ENCODE results near the gene ERP44. TPM values are rescaled to one million over a fixed set of nuclear protein-coding genes. Genes with fewer than 3 reads are reported as not detected.

Gene ERP44
- total RNA-seq, 1 donor from 2014 or later, result 18.0 TPM

DNA sequence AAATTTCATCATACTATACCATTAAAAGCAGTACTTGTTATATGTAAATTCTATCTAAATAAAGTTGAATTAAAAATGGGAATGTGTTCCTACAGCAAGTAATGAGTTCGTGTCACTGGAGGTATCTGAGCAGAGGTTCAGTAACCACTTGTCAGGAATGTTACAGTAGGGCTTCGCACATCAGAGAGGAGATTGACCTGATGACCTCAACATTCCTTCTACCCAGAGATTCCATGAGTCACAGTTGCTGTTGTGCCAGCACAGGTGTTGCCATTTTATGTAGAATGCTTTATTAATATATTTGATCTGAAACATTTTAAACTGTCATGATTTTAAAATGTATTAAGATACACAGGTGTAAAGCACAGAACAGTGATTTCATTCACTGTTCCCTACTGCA lies 132.1 kb downstream of the ERP44 start:
- Histone ChIP-seq H3K4me3 (no peak overlapping the region), H3K27ac (peak overlapping the region; percentile 1), H3K9me3 (ENCODE audit: low read depth) (no peaks in the 10 kb centered on the region), H3K4me1 (peaks cover 33% of the 10 kb centered on the region), H3K9ac (no peak overlapping the region), H3K27me3 (no peaks in the 10 kb centered on the region), H3F3A (ENCODE audit: low read depth) (peaks cover 22% of the 10 kb centered on the region), H3K79me2 (ENCODE audit: low read depth) (no peaks in the 10 kb centered on the region), H2AFZ (replicated peaks) (no peak overlapping the region), H3K4me2 (peak overlapping the region; percentile 7), H3K36me3 (no peaks in the 10 kb centered on the region), H4K20me1 (ENCODE audit: low read depth) (no peaks in the 10 kb centered on the region)
- Mint-ChIP-seq H3K27ac (no peak overlapping the region), H3K4me1 (peaks cover 27% of the 10 kb centered on the region), H3K36me3 (peaks cover 11% of the 10 kb centered on the region), H3K27me3 (ENCODE audit: insufficient read depth, low read depth) (no peaks in the 10 kb centered on the region), H3K9me3 (no peaks in the 10 kb centered on the region), H3K4me3 (no peak overlapping the region)
- no peak for TF ChIP-seq EZH2 (IDR thresholded peaks at IDR 0.05)
- TF ChIP-seq EZH2phosphoT487 (IDR thresholded peaks at IDR 0.05), result no peak
- no peak for TF ChIP-seq CTCF (IDR thresholded peaks at IDR 0.05)
- DNase-seq (ENCODE audit: low spot score), result peak; percentile 51

GRCh38 chr9:99966001-99966400 lies 132.8 kb downstream of the ERP44 start:
- Histone ChIP-seq H3K27me3 (no peaks in the 10 kb centered on the region), H3K27ac (no peak overlapping the region), H3K9me3 (ENCODE audit: low read depth) (no peaks in the 10 kb centered on the region), H4K20me1 (ENCODE audit: low read depth) (no peaks in the 10 kb centered on the region), H2AFZ (replicated peaks) (no peak overlapping the region), H3K4me2 (peak overlapping the region; percentile 7), H3K36me3 (no peaks in the 10 kb centered on the region), H3F3A (ENCODE audit: low read depth) (peaks cover 22% of the 10 kb centered on the region), H3K79me2 (ENCODE audit: low read depth) (no peaks in the 10 kb centered on the region), H3K9ac (no peak overlapping the region), H3K4me1 (peaks cover 33% of the 10 kb centered on the region), H3K4me3 (no peak overlapping the region)
- no peak for TF ChIP-seq CTCF (IDR thresholded peaks at IDR 0.05)
- no peak for TF ChIP-seq EZH2phosphoT487 (IDR thresholded peaks at IDR 0.05)
- TF ChIP-seq EZH2 (IDR thresholded peaks at IDR 0.05), result no peak
- H3K4me3 Mint-ChIP-seq, result no peak overlapping the region
- no peaks in the 10 kb centered on the region for H3K27me3 Mint-ChIP-seq (ENCODE audit: insufficient read depth, low read depth)
- DNase-seq (ENCODE audit: low spot score), result no peak
- H3K4me1 Mint-ChIP-seq, result peaks cover 27% of the 10 kb centered on the region
- no peaks in the 10 kb centered on the region for H3K9me3 Mint-ChIP-seq
- no peak overlapping the region for H3K27ac Mint-ChIP-seq
- peaks cover 11% of the 10 kb centered on the region for H3K36me3 Mint-ChIP-seq

- Histone ChIP-seq H3F3A (ENCODE audit: low read depth) (peaks cover 22% of the 10 kb centered on the region), H4K20me1 (ENCODE audit: low read depth) (no peaks in the 10 kb centered on the region), H3K4me3 (no peak overlapping the region), H3K4me2 (no peak overlapping the region), H3K9ac (no peak overlapping the region), H3K36me3 (no peaks in the 10 kb centered on the region), H3K4me1 (peaks cover 33% of the 10 kb centered on the region), H3K9me3 (ENCODE audit: low read depth) (no peaks in the 10 kb centered on the region), H3K27ac (no peak overlapping the region), H2AFZ (replicated peaks) (no peak overlapping the region), H3K79me2 (ENCODE audit: low read depth) (no peaks in the 10 kb centered on the region), H3K27me3 (no peaks in the 10 kb centered on the region)
- TF ChIP-seq EZH2phosphoT487 (IDR thresholded peaks at IDR 0.05) (no peak), CTCF (IDR thresholded peaks at IDR 0.05) (no peak), EZH2 (IDR thresholded peaks at IDR 0.05) (no peak)
- no peak for DNase-seq (ENCODE audit: low spot score)
- H3K4me3 Mint-ChIP-seq, result no peak overlapping the region
- no peaks in the 10 kb centered on the region for H3K9me3 Mint-ChIP-seq
- H3K4me1 Mint-ChIP-seq, result peaks cover 27% of the 10 kb centered on the region
- no peak overlapping the region for H3K27ac Mint-ChIP-seq
- no peaks in the 10 kb centered on the region for H3K27me3 Mint-ChIP-seq (ENCODE audit: insufficient read depth, low read depth)
- peaks cover 10% of the 10 kb centered on the region for H3K36me3 Mint-ChIP-seq
These were observed 134.5 kb downstream of the ERP44 start for GRCh38 chr9:99964336-99964735.
